Esophagus muscularis mucosa (tissue), 4 donors: Measurements from ENCODE around the gene MAP2. TPM values are rescaled to one million over a fixed set of nuclear protein-coding genes. Genes with fewer than 3 reads are reported as not detected.

Source experiments
- DNase-seq: peaks from one replicate; pipeline ENCODE4 v3.0.0-alpha.2; 2017; ENCODE audit errors: extremely low spot score
- H3K27ac ChIP-seq, 4 donors: fragments of 200-600 bp; sonication (generic); replicated peaks in 1 of 4; 1 replicate in 3 of 4; 2 replicates in 1 of 4; pipeline ENCODE4 v1.5.1; 2016 to 2019; ENCODE audit warnings: mild to moderate bottlenecking in 1 of 4
- H3K27me3 ChIP-seq, 4 donors: fragments of 200-600 bp; sonication (generic); one replicate each; pipeline versions ENCODE4 v1.5.1 to v1.6.0; 2016 to 2019
- H3K36me3 ChIP-seq, 4 donors: fragments of 200-600 bp; sonication (generic); one replicate each; pipeline ENCODE4 v1.5.1; 2016 to 2019
- H3K4me1 ChIP-seq, 4 donors: fragments of 200-600 bp; sonication (generic); one replicate each; pipeline ENCODE4 v1.5.1; 2016 to 2019
- H3K4me3 ChIP-seq, 4 donors: fragments of 200-600 bp; sonication (generic); 1 replicate in 2 of 4; 2 replicates in 2 of 4; pipeline ENCODE4 v1.5.1; 2016 to 2019; ENCODE audit warnings: mild to moderate bottlenecking in 4 of 4, moderate library complexity in 1 of 4
- H3K9me3 ChIP-seq, 4 donors: fragments of 200-600 bp; sonication (generic); 1 replicate in 3 of 4; 2 replicates in 1 of 4; pipeline ENCODE4 v1.5.1; 2016 to 2019
- EP300 ChIP-seq: sonication (generic); formaldehyde crosslinking; IDR thresholded peaks from one replicate; pipeline ENCODE4 v1.6.1; 2017; ENCODE audit warnings: antibody characterized with exemption
- POLR2A ChIP-seq: fragments of 450-650 bp; IDR thresholded peaks from one replicate; pipeline ENCODE4 v1.6.1; 2017; ENCODE audit warnings: antibody characterized with exemption, moderate library complexity, mild to moderate bottlenecking, low read depth
- POLR2AphosphoS5 ChIP-seq, 2 donors: sonication (generic); formaldehyde crosslinking; IDR thresholded peaks; one replicate each; pipeline ENCODE4 v1.6.1; 2017; ENCODE audit warnings: antibody characterized with exemption in 2 of 2
- WGBS: methylation state at CpG from one replicate; pipeline ENCODE4 v1.1.5; 2018; 5-methylcytosine and 5-hydroxymethylcytosine counted together
- intact Hi-C: fragments of 100-400 bp; cut with DNase I; formaldehyde crosslinking; loops from one replicate; pipeline ENCODE4 v1.15.1; 2023
- total RNA-seq, 4 donors: library from RNA; depleted of rRNA; stranded (reverse); fragments of >200 nt; gene quantifications; one replicate each; pipeline versions ENCODE4 v1.1.0 to v1.2.1, GENCODE V29; 2016
- TF ChIP-seq, protein P1 (sequence below), 3 experiments: fragments of 200-600 bp in 2 of 3; fragments of 450-650 bp in 1 of 3; sonication (generic) in 2 of 3; IDR thresholded peaks; one replicate each; pipeline ENCODE4 v1.5.1; 2017 to 2019; ENCODE audit warnings: antibody characterized with exemption in 3 of 3, mild to moderate bottlenecking in 2 of 3, moderate library complexity in 1 of 3

The MAP2 gene
- total RNA-seq, 4 donors from 2014 or later: 11.1 to 62.6 (median 47.0) TPM

- H3K9me3 ChIP-seq: no peaks in the 10 kb centered on the region
- no peaks in the 10 kb centered on the region for H3K36me3 ChIP-seq
- intact Hi-C loops: no loop called here
- H3K27me3 ChIP-seq: no peaks in the 10 kb centered on the region
- DNase-seq: no peak
- TF ChIP-seq POLR2A: no peak
- TF ChIP-seq POLR2AphosphoS5 (IDR thresholded peaks at IDR 0.05): no peak
- H3K27ac ChIP-seq: no peak overlapping the region
- no peak overlapping the region for H3K4me3 ChIP-seq
- no peaks in the 10 kb centered on the region for H3K4me1 ChIP-seq
Measured at GRCh38 chr2:209713219-209713618, 289.4 kb downstream of the MAP2 start.

- no peaks in the 10 kb centered on the region for H3K27me3 ChIP-seq
- 61% methylated on average over 5 of the region's 5 CpGs for WGBS
- H3K27ac ChIP-seq: no peak overlapping the region
- H3K4me3 ChIP-seq: no peak overlapping the region
- no peaks in the 10 kb centered on the region for H3K4me1 ChIP-seq
- no peak for DNase-seq
- intact Hi-C loops: no loop called here
- H3K9me3 ChIP-seq: no peaks in the 10 kb centered on the region
- no peaks in the 10 kb centered on the region for H3K36me3 ChIP-seq
- TF ChIP-seq POLR2A (no peak), EP300 (no peak), POLR2AphosphoS5 (IDR thresholded peaks at IDR 0.05) (no peak)
- TF ChIP-seq, protein P1, sequence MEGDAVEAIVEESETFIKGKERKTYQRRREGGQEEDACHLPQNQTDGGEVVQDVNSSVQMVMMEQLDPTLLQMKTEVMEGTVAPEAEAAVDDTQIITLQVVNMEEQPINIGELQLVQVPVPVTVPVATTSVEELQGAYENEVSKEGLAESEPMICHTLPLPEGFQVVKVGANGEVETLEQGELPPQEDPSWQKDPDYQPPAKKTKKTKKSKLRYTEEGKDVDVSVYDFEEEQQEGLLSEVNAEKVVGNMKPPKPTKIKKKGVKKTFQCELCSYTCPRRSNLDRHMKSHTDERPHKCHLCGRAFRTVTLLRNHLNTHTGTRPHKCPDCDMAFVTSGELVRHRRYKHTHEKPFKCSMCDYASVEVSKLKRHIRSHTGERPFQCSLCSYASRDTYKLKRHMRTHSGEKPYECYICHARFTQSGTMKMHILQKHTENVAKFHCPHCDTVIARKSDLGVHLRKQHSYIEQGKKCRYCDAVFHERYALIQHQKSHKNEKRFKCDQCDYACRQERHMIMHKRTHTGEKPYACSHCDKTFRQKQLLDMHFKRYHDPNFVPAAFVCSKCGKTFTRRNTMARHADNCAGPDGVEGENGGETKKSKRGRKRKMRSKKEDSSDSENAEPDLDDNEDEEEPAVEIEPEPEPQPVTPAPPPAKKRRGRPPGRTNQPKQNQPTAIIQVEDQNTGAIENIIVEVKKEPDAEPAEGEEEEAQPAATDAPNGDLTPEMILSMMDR (IDR thresholded peaks at IDR 0.05): no peak
Measured at GRCh38 chr2:209719034-209719433, 295.2 kb downstream of the MAP2 start.

DNA sequence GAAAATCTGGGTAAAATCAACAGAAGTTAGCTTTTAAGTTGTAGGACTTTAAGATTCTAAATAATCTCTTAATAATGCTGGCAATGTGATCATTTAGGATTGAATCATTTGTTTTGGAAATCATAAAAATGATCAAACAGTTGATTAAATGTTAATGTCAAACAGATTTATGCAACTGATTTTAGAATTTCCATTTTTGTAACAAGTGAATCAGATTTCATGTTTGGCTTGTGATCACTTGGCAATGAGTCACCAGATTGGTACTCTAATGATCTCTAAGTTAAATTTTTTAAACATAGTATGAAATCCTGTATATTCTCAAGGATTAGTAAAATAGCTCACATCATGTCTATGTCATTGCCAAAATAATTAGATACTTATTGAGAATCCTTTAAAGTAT is 297.6 kb downstream of the MAP2 start:
- Histone ChIP-seq H3K27me3 (no peaks in the 10 kb centered on the region), H3K4me3 (no peak overlapping the region), H3K9me3 (no peaks in the 10 kb centered on the region), H3K27ac (no peak overlapping the region), H3K36me3 (no peaks in the 10 kb centered on the region), H3K4me1 (no peaks in the 10 kb centered on the region)
- no peak for DNase-seq
- intact Hi-C loops: no loop called here
- no peak for TF ChIP-seq POLR2A
- no peak for TF ChIP-seq POLR2AphosphoS5 (IDR thresholded peaks at IDR 0.05)
- TF ChIP-seq EP300: no peak
- TF ChIP-seq, protein P1 (IDR thresholded peaks at IDR 0.05): no peak

GRCh38 chr2:209726311-209726710 is 302.5 kb downstream of the MAP2 start:
- no peak overlapping the region for H3K4me3 ChIP-seq
- no peak overlapping the region for H3K27ac ChIP-seq
- no peak for DNase-seq
- no peaks in the 10 kb centered on the region for H3K27me3 ChIP-seq
- 95% methylated on average over 2 of the region's 2 CpGs for WGBS
- TF ChIP-seq, protein P1 (IDR thresholded peaks at IDR 0.05): no peak
- TF ChIP-seq POLR2AphosphoS5 (IDR thresholded peaks at IDR 0.05) (no peak), POLR2A (no peak), EP300 (no peak)
- no peaks in the 10 kb centered on the region for H3K4me1 ChIP-seq
- no peaks in the 10 kb centered on the region for H3K9me3 ChIP-seq
- H3K36me3 ChIP-seq: no peaks in the 10 kb centered on the region
- intact Hi-C loops: no loop called here

DNA sequence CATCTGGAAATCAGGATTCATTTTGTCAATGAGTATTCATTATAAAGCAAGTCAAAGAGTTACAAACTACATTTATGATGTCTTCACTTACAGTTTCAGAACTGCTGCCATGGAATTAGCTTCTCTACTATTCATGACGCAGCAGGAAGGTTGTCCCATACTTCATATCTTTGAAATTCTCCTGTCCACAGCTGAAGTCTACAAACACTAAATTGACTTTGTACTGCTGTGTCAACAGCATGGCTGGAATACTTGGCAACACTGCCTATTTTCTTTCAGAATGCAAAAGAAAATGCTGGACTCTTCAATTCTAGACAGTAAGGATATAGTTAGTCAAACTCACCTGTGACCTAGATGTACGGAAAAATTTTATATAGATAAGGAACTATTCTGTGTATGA is 303.2 kb downstream of the MAP2 start:
- Histone ChIP-seq H3K36me3 (no peaks in the 10 kb centered on the region), H3K27ac (no peak overlapping the region), H3K4me1 (no peaks in the 10 kb centered on the region), H3K4me3 (no peak overlapping the region), H3K27me3 (no peaks in the 10 kb centered on the region), H3K9me3 (no peaks in the 10 kb centered on the region)
- WGBS: 87% methylated on average over 2 of the region's 2 CpGs
- intact Hi-C loops: no loop called here
- TF ChIP-seq POLR2AphosphoS5 (IDR thresholded peaks at IDR 0.05): no peak
- TF ChIP-seq, protein P1 (IDR thresholded peaks at IDR 0.05): no peak
- no peak for TF ChIP-seq POLR2A
- TF ChIP-seq EP300: no peak
- no peak for DNase-seq
